ENCODE results near the gene PDE4B. TPM values are rescaled to one million over a fixed set of nuclear protein-coding genes. Genes with fewer than 3 reads are reported as not detected.
"Not testable (repeated sequence)": the region's sequence is repeated elsewhere in the genome, so short reads cannot be mapped to it uniquely, and the experiment has no call there.

The PDE4B gene
- total RNA-seq, 1 donor from 2014 or later, result 0.29 TPM

DNA sequence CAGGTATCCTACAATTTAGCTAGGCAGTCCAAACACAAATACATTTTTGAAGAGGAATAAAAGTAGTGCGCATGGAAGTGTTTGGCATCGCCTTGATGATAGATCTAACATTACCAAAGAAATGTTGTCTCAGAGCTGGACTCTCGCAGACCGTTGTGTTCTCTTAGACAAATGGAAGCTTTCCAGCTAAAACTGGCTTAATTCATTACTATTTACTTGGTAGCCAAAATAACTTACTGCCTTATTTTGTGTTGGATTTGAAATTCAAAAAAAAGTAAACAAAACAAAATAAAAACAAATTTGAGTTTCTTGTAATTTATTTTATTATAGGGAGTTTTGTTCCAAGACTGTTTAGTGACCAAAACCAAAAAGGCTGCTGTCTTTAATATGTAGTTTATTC lies 51.6 kb downstream of the PDE4B start:
- no peak overlapping the region for H3K4me3 Mint-ChIP-seq (ENCODE audit: low read depth)
- no peak for DNase-seq (ENCODE audit: low spot score, unreplicated experiment)
- H3K27ac Mint-ChIP-seq, result no peak overlapping the region
- H3K4me1 Mint-ChIP-seq (ENCODE audit: low read depth), result no peaks in the 10 kb centered on the region
- TF ChIP-seq, protein P1, sequence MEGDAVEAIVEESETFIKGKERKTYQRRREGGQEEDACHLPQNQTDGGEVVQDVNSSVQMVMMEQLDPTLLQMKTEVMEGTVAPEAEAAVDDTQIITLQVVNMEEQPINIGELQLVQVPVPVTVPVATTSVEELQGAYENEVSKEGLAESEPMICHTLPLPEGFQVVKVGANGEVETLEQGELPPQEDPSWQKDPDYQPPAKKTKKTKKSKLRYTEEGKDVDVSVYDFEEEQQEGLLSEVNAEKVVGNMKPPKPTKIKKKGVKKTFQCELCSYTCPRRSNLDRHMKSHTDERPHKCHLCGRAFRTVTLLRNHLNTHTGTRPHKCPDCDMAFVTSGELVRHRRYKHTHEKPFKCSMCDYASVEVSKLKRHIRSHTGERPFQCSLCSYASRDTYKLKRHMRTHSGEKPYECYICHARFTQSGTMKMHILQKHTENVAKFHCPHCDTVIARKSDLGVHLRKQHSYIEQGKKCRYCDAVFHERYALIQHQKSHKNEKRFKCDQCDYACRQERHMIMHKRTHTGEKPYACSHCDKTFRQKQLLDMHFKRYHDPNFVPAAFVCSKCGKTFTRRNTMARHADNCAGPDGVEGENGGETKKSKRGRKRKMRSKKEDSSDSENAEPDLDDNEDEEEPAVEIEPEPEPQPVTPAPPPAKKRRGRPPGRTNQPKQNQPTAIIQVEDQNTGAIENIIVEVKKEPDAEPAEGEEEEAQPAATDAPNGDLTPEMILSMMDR (IDR thresholded peaks at IDR 0.05; ENCODE audit: unreplicated experiment), result no peak
- H3K9me3 Mint-ChIP-seq (ENCODE audit: low read depth), result peaks cover 5% of the 10 kb centered on the region
- H3K27me3 Mint-ChIP-seq, result no peaks in the 10 kb centered on the region
- no peaks in the 10 kb centered on the region for H3K36me3 Mint-ChIP-seq (ENCODE audit: insufficient read depth)

DNA sequence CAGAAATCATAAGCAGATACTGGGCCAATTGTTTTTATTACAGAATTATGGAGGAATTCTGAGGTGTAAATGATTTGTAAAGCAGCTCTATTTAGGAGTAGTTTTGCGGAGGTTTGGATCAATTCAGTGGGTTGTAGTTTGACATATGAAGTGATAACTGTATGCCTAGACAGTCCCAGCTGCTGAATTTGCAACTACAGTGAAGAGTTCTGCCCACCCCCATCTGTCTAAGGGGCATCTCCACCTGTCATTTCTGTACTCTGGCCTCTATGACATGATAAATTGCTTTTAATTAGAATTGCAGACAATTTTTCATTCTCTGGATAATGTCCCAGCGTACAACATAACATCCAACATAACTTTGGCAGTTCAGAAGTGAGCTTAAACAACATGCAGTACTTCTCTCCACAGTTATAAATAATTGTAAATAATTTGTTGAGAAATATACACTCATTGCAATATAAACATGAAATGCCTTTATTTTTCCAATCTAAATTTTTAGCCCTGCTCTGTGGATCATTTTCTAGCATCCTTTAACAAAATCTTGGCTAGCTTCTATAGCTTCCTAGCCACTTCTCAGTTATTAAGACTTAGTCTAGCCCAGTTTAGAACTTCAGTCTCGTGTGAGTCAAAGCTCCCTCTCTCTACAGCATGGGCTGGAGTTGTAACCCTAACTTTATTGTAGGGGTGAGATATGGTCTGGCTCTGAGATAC lies 52.3 kb downstream of the PDE4B start:
- H3K9me3 Mint-ChIP-seq (ENCODE audit: low read depth), result peaks cover 9% of the 10 kb centered on the region
- TF ChIP-seq, protein P1 (IDR thresholded peaks at IDR 0.05; ENCODE audit: unreplicated experiment), result no peak
- no peaks in the 10 kb centered on the region for H3K27me3 Mint-ChIP-seq
- DNase-seq (ENCODE audit: low spot score, unreplicated experiment), result no peak
- H3K4me1 Mint-ChIP-seq (ENCODE audit: low read depth), result no peaks in the 10 kb centered on the region
- no peak overlapping the region for H3K27ac Mint-ChIP-seq
- H3K4me3 Mint-ChIP-seq (ENCODE audit: low read depth), result no peak overlapping the region
- no peaks in the 10 kb centered on the region for H3K36me3 Mint-ChIP-seq (ENCODE audit: insufficient read depth)

DNA sequence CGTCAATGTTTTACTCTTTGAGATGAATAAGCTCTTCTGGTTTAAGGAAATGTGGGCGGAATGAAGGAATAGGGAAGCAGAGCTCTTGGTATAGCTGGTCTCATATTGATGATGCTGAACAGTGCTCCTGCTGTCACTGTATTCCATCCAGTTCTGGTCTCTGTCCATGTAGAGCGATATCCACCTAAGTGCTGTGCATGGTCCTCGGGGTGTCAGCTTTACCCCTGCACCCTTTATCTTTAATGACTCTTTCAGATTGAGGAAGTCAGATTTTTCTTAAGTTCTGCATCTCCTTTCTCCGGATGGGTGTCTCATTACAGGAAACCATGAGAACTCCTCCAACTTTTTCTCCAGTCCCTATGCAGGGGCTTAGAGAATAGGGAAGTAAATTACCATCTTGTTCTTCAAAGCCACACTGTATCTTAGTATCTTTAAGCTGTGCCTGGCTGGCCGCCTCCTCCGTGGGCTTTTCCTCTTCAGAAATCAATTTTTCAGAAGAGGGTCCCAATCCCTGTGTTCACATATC lies 52.9 kb downstream of the PDE4B start:
- H3K4me1 Mint-ChIP-seq (ENCODE audit: low read depth), result no peaks in the 10 kb centered on the region
- TF ChIP-seq, protein P1 (IDR thresholded peaks at IDR 0.05; ENCODE audit: unreplicated experiment), result no peak
- no peaks in the 10 kb centered on the region for H3K36me3 Mint-ChIP-seq (ENCODE audit: insufficient read depth)
- DNase-seq (ENCODE audit: low spot score, unreplicated experiment), result no peak
- H3K9me3 Mint-ChIP-seq (ENCODE audit: low read depth), result peaks cover 12% of the 10 kb centered on the region
- H3K27me3 Mint-ChIP-seq, result no peaks in the 10 kb centered on the region
- H3K4me3 Mint-ChIP-seq (ENCODE audit: low read depth), result no peak overlapping the region
- no peak overlapping the region for H3K27ac Mint-ChIP-seq

DNA sequence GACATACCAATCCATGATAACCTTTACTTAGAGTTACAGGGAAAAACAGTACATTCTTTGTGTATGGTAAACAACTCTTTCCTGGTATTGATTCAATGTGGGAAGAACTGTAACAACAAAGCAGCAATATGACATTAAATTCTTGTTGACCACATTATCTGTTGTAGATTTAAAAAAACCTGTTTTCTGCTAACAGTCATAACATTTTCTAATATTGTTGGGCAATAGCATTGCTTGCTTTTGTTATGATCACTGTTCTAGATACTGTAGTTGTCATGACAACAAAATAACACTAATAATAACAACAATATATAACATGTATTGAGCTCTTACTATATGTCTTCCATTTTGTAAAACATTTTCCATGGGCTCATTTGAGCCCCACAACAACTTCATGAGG lies 54.2 kb downstream of the PDE4B start:
- TF ChIP-seq, protein P1 (IDR thresholded peaks at IDR 0.05; ENCODE audit: unreplicated experiment), result no peak
- H3K4me1 Mint-ChIP-seq (ENCODE audit: low read depth), result no peaks in the 10 kb centered on the region
- H3K36me3 Mint-ChIP-seq (ENCODE audit: insufficient read depth), result no peaks in the 10 kb centered on the region
- DNase-seq (ENCODE audit: low spot score, unreplicated experiment), result no peak
- peaks cover 15% of the 10 kb centered on the region for H3K9me3 Mint-ChIP-seq (ENCODE audit: low read depth)
- no peak overlapping the region for H3K27ac Mint-ChIP-seq
- H3K27me3 Mint-ChIP-seq, result peaks cover 3% of the 10 kb centered on the region
- no peak overlapping the region for H3K4me3 Mint-ChIP-seq (ENCODE audit: low read depth)

DNA sequence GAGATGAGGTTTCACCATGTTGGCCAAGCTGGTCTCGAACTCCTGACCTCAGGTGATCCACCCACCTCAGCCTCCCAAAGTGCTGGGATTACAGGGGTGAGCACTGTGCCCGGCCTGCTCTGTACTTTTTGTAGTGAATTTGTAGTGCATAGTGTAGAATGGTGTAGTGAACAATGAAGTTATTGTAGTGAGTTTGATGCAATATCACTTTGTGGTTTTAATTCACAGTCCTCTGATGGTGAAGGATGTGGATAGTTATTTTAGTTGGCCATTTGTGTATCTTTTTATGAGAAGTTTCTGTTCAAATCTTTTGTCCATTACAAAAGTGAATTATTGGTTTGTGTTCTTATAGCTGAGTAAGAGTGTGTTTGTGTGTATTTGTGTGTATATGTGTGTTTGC lies 57.6 kb downstream of the PDE4B start:
- H3K27ac Mint-ChIP-seq, result no peak overlapping the region
- H3K4me3 Mint-ChIP-seq (ENCODE audit: low read depth), result no peak overlapping the region

DNA sequence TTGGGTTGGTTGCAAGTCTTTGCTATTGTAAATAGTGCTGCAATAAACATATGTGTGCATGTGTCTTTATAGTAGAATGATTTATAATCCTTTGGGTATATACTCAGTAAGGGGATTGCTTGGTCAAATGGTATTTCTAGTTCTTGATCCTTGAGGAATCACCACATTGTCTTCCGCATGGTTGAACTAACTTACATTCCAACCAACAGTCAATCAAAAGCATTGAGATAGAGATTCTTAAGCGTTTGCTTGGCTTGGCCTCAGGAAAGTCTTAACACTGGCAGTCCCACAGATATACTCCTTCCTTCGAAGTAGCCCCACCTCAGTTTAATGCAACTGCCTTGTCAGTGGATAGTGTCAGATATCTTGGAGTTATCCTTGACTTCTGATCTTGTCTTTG lies 63.9 kb downstream of the PDE4B start:
- H3K4me1 Mint-ChIP-seq (ENCODE audit: low read depth); H3K4me3 Mint-ChIP-seq (ENCODE audit: low read depth); DNase-seq (ENCODE audit: low spot score, unreplicated experiment); H3K9me3 Mint-ChIP-seq (ENCODE audit: low read depth); H3K27me3 Mint-ChIP-seq; H3K27ac Mint-ChIP-seq; H3K36me3 Mint-ChIP-seq (ENCODE audit: insufficient read depth): not testable (repeated sequence)

More for the DNA sequence above, 57.6 kb downstream of the PDE4B start:
- DNase-seq (ENCODE audit: low spot score, unreplicated experiment), result no peak
- no peaks in the 10 kb centered on the region for H3K36me3 Mint-ChIP-seq (ENCODE audit: insufficient read depth)
- H3K27me3 Mint-ChIP-seq, result peaks cover 3% of the 10 kb centered on the region
- no peaks in the 10 kb centered on the region for H3K4me1 Mint-ChIP-seq (ENCODE audit: low read depth)
- TF ChIP-seq, protein P1 (IDR thresholded peaks at IDR 0.05; ENCODE audit: unreplicated experiment), result no peak
- peaks cover 15% of the 10 kb centered on the region for H3K9me3 Mint-ChIP-seq (ENCODE audit: low read depth)

Measured in progenitor cell of endocrine pancreas (in vitro differentiated cells).